GM23248 (cell line): ENCODE results near the gene RAB18. TPM values are rescaled to one million over a fixed set of nuclear protein-coding genes. Genes with fewer than 3 reads are reported as not detected.

Source experiments
- DNase-seq: peaks from one replicate; pipeline ENCODE4 v3.0.0-alpha.2; 2015
- H2AFZ ChIP-seq: fragments of 200-600 bp; sonication (generic); 2 replicates; pipeline ENCODE4 v1.6.1; 2016; ENCODE audit warnings: antibody characterized with exemption
- H3F3A ChIP-seq: fragments of 200-600 bp; sonication (generic); 2 replicates; pipeline ENCODE4 v1.6.1; 2016; ENCODE audit warnings: mild to moderate bottlenecking, antibody characterized with exemption, mixed run types; ENCODE audit not compliant: insufficient read depth
- H3K27ac ChIP-seq: fragments of 200-600 bp; sonication (generic); 2 replicates; pipeline ENCODE4 v1.5.1; 2016; ENCODE audit warnings: mild to moderate bottlenecking
- H3K27me3 ChIP-seq: fragments of 200-600 bp; sonication (generic); replicated peaks from 2 replicates; pipeline ENCODE4 v1.6.1; 2016; ENCODE audit warnings: mild to moderate bottlenecking; ENCODE audit not compliant: insufficient read depth
- H3K36me3 ChIP-seq: fragments of 200-600 bp; sonication (generic); 2 replicates; pipeline ENCODE4 v1.6.1; 2016; ENCODE audit warnings: low read depth, mild to moderate bottlenecking
- H3K4me1 ChIP-seq: fragments of 200-600 bp; sonication (generic); 2 replicates; pipeline ENCODE4 v1.6.1; 2016; ENCODE audit warnings: mild to moderate bottlenecking; ENCODE audit not compliant: insufficient read depth
- H3K4me2 ChIP-seq: fragments of 200-600 bp; sonication (generic); one replicate; pipeline ENCODE4 v1.6.1; 2016; ENCODE audit warnings: mild to moderate bottlenecking; ENCODE audit not compliant: unreplicated experiment
- H3K4me3 ChIP-seq: fragments of 200-600 bp; sonication (generic); 2 replicates; pipeline ENCODE4 v1.5.1; 2016; ENCODE audit warnings: mild to moderate bottlenecking
- H3K79me2 ChIP-seq: fragments of 200-600 bp; sonication (generic); 2 replicates; pipeline ENCODE4 v1.6.1; 2016; ENCODE audit warnings: mild to moderate bottlenecking; ENCODE audit not compliant: insufficient read depth
- H3K9ac ChIP-seq: fragments of 200-600 bp; sonication (generic); 2 replicates; pipeline ENCODE4 v1.6.1; 2016; ENCODE audit warnings: mild to moderate bottlenecking
- H3K9me2 ChIP-seq: fragments of 200-600 bp; sonication (generic); 2 replicates; pipeline ENCODE4 v1.6.1; 2016; ENCODE audit warnings: mixed run types, mild to moderate bottlenecking, moderate library complexity; ENCODE audit not compliant: insufficient read depth
- H3K9me3 ChIP-seq: fragments of 200-600 bp; sonication (generic); one replicate; pipeline ENCODE4 v1.6.1; 2017; ENCODE audit warnings: low read depth
- H4K20me1 ChIP-seq: fragments of 200-600 bp; sonication (generic); 2 replicates; pipeline ENCODE4 v1.6.0; 2016; ENCODE audit not compliant: insufficient read depth
- EZH2 ChIP-seq: fragments of 200-600 bp; sonication (generic); IDR thresholded peaks from 2 replicates; pipeline ENCODE4 v1.6.1; 2018; ENCODE audit warnings: antibody characterized with exemption, mild to moderate bottlenecking; ENCODE audit not compliant: insufficient read depth, poor library complexity, severe bottlenecking
- EZH2phosphoT487 ChIP-seq: fragments of 200-600 bp; sonication (generic); IDR thresholded peaks from 2 replicates; pipeline ENCODE4 v1.6.1; 2018; ENCODE audit warnings: antibody characterized with exemption, moderate library complexity, mild to moderate bottlenecking, low read depth; ENCODE audit not compliant: insufficient read depth
- WGBS, 2 experiments: methylation state at CpG; one replicate each; pipeline ENCODE4 v1.1.6; 2015 to 2017; ENCODE audit warnings: low lambda C conversion rate in 2 of 2, low coverage in 1 of 2; ENCODE audit errors: missing lambda C conversion rate in 2 of 2; 5-methylcytosine and 5-hydroxymethylcytosine counted together
- in situ Hi-C: fragments of 300-500 bp; cut with MboI; formaldehyde crosslinking; loops from 2 replicates; pipeline ENCODE4 v1.15.0; 2020
- polyA plus RNA-seq: library from polyadenylated mRNA; unstranded; fragments of >200 nt; fragmentation: Nextera tagmentation; extraction: Ambion mirVana; gene quantifications from 2 replicates; pipeline ENCODE4 v1.2.1, GENCODE V29; 2016
- total RNA-seq: library from RNA; depleted of rRNA; stranded (reverse); fragments of >200 nt; shearing (Covaris generic); gene quantifications from 2 replicates; pipeline ENCODE4 v1.2.3, GENCODE V29; 2014

Gene RAB18
- total and polyA plus RNA-seq, 2 experiments from 2014 or later: 57.7 to 221 TPM

GRCh38 chr10:27485368-27485767, 18.7 kb upstream of the RAB18 start:
- Histone ChIP-seq H3K9ac (no peak overlapping the region), H3K27me3 (no peaks in the 10 kb centered on the region), H4K20me1 (no peaks in the 10 kb centered on the region), H3K9me2 (no peaks in the 10 kb centered on the region), H3F3A (peaks cover 7% of the 10 kb centered on the region), H2AFZ (no peak overlapping the region), H3K9me3 (no peaks in the 10 kb centered on the region), H3K27ac (no peak overlapping the region), H3K4me3 (no peak overlapping the region), H3K36me3 (no peaks in the 10 kb centered on the region), H3K4me2 (no peak overlapping the region), H3K79me2 (no peaks in the 10 kb centered on the region), H3K4me1 (peaks cover 15% of the 10 kb centered on the region)
- WGBS, 2 experiments: 57 to 69% methylated on average over 2 of the region's 2 CpGs
- in situ Hi-C loops: no loop called here
- TF ChIP-seq EZH2 (no peak), EZH2phosphoT487 (no peak)
- DNase-seq: no peak

GRCh38 chr10:27485986-27486385, 18.1 kb upstream of the RAB18 start:
- Histone ChIP-seq H4K20me1 (no peaks in the 10 kb centered on the region), H3K27me3 (no peaks in the 10 kb centered on the region), H3K4me3 (no peak overlapping the region), H3K79me2 (no peaks in the 10 kb centered on the region), H3K9me3 (no peaks in the 10 kb centered on the region), H3K9ac (no peak overlapping the region), H3K4me2 (no peak overlapping the region), H3K4me1 (peaks cover 15% of the 10 kb centered on the region), H3K9me2 (no peaks in the 10 kb centered on the region), H3K36me3 (no peaks in the 10 kb centered on the region), H3K27ac (no peak overlapping the region), H2AFZ (no peak overlapping the region), H3F3A (peaks cover 7% of the 10 kb centered on the region)
- DNase-seq: no peak
- in situ Hi-C loops: no loop called here
- TF ChIP-seq EZH2: no peak
- no peak for TF ChIP-seq EZH2phosphoT487
- 38 to 47% methylated on average over 2 of the region's 2 CpGs for WGBS, 2 experiments

- H2AFZ ChIP-seq: no peak overlapping the region
- H3K36me3 ChIP-seq: no peaks in the 10 kb centered on the region
- H3K4me3 ChIP-seq: no peak overlapping the region
- no peaks in the 10 kb centered on the region for H3K9me2 ChIP-seq
- H3F3A ChIP-seq: no peaks in the 10 kb centered on the region
- no peaks in the 10 kb centered on the region for H4K20me1 ChIP-seq
- WGBS, 2 experiments: 65 to 71% methylated on average over 1 of the region's 1 CpG
- H3K27ac ChIP-seq: no peak overlapping the region
- TF ChIP-seq EZH2phosphoT487 (no peak), EZH2 (no peak)
- peak; percentile 56 for DNase-seq
- no peak overlapping the region for H3K4me2 ChIP-seq
- no peaks in the 10 kb centered on the region for H3K9me3 ChIP-seq
- H3K4me1 ChIP-seq: no peaks in the 10 kb centered on the region
- no peaks in the 10 kb centered on the region for H3K79me2 ChIP-seq
- H3K9ac ChIP-seq: no peak overlapping the region
- in situ Hi-C loops: no loop called here
- peaks cover 8% of the 10 kb centered on the region; the same call in 1 of the 2 replicates for H3K27me3 ChIP-seq
These were observed 13.3 kb upstream of the RAB18 start for GRCh38 chr10:27490807-27491206.

GRCh38 chr10:27494116-27494805, 9.8 kb upstream of the RAB18 start:
- H3K4me2 ChIP-seq: no peak overlapping the region
- H3K9me2 ChIP-seq: no peaks in the 10 kb centered on the region
- TF ChIP-seq EZH2phosphoT487: no peak
- no peak for TF ChIP-seq EZH2
- no peak overlapping the region for H3K4me3 ChIP-seq
- no peaks in the 10 kb centered on the region for H3K4me1 ChIP-seq
- H3K36me3 ChIP-seq: no peaks in the 10 kb centered on the region
- DNase-seq: no peak
- 45 to 47% methylated on average over 1 of the region's 1 CpG for WGBS, 2 experiments
- no peak overlapping the region for H3K9ac ChIP-seq
- H3K27me3 ChIP-seq: peaks cover 20% of the 10 kb centered on the region; the same call in 1 of the 2 replicates
- H2AFZ ChIP-seq: no peak overlapping the region
- in situ Hi-C loops: no loop called here
- H3F3A ChIP-seq: no peaks in the 10 kb centered on the region
- no peaks in the 10 kb centered on the region for H3K9me3 ChIP-seq
- no peaks in the 10 kb centered on the region for H3K79me2 ChIP-seq
- H3K27ac ChIP-seq: no peak overlapping the region
- no peaks in the 10 kb centered on the region for H4K20me1 ChIP-seq
